ENCODE results near the gene FARS2.

FARS2 gene

DNA sequence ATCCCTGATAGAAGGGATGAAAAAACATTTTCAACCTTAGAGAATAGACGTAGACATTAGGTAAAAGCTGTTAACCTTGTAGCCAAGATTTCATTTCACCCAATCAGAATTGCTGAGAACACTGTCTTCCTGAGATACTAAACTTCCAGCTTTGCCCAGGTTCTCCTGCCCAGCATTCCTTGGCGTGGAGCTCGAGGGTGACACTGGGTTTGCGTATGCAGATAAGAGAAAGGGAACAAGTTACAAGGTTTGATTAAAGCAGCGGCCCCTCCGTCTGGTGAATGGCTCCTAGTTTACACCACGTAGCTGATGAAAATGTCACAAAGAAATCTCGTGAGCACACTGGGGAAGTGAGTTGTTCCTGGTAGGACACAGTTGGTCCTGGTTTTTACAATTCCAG lies 247.8 kb downstream of the FARS2 start:
- DNase-seq (ENCODE audit: low spot score), result no peak

DNA sequence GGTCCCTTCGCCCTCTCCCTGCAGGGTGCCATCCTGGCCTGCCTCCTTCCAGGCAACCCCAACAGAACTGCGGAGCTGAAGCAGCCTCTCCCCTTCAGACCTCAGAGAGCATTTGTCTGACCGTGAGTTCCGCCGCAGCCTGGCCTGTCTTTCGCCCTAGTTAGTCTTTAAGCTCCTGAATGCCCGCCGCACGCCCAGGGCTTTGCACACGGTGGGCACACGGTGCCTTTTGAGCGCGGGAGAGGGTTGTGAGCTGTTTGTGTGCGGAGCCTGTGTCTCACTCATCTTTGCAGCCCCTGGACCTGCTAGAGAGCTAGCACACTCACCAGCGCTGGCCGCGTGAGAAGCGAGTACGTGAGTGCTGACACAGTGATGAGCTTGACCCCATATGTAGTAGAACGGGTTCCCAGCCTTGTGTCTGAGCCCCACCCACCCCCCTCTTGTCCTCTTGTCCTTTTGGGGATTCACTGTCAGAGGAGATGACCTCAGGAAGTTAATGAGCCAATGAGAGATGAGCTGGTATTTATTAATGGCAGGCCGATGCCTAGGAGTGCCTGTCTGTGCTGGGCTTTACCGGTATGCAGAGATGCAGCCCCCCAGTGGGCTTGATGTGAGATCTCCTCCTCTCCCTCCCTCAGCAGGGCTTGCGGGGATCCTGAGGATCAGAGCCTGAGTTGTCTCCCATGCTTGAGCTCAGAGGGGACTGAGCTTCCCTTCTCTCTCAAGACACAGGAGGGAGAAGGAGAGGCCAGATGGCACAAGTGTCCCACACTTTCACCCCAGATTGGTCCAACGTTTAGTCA lies 249.2 kb downstream of the FARS2 start:
- DNase-seq (ENCODE audit: low spot score), result no peak

- no peak for DNase-seq (ENCODE audit: low spot score)
Measured at GRCh38 chr6:5511954-5512353, 250.6 kb downstream of the FARS2 start.

DNA sequence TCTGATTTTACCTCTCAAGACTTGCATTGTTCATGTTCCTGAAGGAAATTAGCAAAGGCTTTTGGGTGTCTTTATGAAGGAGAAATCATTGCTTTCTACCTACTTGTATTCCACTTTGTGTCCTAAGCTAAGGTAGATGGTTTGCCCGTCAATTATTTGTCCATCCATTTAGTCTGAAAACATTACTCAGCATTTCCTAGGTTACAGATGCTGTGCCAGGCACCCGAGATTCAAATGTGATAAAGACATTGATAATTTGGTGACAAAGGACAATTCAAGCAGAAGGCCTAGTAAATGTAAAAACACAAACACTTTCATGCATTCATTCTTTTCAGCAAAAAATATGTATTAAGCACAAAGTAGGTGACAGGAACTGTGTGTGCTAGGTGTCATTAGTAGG lies 251.1 kb downstream of the FARS2 start:
- no peak for DNase-seq (ENCODE audit: low spot score)

DNA sequence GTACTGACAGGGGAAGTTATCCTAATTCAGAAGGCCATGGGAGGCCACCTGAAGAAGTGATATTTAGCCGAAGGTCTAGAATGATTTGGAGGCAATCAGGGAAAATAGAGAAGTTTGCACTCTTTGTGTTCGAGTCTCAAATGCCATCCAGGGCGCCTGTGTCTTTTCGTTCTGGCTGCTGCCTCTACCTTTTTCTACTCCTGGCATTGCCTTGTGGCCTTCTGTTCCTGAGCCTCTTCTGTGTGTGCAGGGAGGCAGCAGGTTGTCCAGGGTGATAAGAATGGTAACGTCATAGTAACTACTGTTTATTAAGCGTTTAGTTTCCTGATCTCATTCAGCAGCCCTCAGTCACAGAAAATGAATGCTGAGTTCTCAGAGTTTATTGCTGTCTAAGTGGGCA lies 252.1 kb downstream of the FARS2 start:
- no peak for DNase-seq (ENCODE audit: low spot score)

GRCh38 chr6:5514353-5514752 lies 253.0 kb downstream of the FARS2 start:
- no peak for DNase-seq (ENCODE audit: low spot score)

- no peak for DNase-seq (ENCODE audit: low spot score)
Measured at GRCh38 chr6:5515200-5515599, 253.9 kb downstream of the FARS2 start.

- no peak for DNase-seq (ENCODE audit: low spot score)
Measured at GRCh38 chr6:5516036-5516435, 254.7 kb downstream of the FARS2 start.

DNA sequence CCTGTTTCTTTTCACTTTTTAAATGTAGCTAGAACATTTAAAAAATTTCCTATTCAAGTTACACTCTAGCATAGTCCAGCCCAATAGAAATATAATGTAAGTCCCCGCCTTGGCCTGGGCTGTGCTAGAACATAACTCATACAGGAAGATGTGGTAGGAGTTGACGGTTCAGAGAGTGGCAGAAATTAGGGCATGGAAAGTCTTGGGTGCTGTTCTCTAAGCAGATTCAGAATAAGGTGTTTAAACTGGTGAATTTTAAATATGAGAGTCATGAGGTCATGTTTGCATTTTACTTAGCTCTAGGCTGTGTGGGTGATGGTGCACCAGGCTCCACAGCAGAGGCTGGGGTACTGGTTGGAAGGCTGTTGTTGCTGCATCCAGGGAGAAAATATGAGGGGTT lies 256.5 kb downstream of the FARS2 start:
- no peak for DNase-seq (ENCODE audit: low spot score)

DNA sequence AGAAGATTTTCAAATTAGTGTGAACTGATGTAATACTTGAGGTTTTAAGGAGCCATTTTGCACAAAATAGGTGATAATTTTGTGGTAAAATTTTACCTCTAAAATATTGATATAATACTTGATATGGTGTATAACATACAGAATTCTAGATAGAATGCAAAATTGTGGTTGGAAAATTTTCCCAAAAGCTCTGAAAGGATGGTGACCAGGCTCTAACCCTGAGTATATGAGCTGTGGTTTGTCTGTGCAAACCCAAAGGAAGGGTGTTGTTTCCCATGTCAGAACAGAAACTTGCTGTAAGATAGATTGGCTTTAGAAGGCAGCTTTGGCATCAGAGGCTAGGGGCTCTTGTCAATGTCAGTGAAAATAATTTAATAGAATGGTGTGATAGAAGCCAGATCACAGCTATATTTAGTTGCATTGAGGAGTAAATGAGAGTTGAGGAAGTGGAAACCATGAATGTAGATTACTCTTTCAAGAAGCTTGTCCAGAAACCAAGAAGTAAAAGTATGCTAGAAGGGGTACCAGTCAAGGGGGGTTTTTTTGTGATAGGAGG lies 257.7 kb downstream of the FARS2 start:
- DNase-seq (ENCODE audit: low spot score), result no peak

DNA sequence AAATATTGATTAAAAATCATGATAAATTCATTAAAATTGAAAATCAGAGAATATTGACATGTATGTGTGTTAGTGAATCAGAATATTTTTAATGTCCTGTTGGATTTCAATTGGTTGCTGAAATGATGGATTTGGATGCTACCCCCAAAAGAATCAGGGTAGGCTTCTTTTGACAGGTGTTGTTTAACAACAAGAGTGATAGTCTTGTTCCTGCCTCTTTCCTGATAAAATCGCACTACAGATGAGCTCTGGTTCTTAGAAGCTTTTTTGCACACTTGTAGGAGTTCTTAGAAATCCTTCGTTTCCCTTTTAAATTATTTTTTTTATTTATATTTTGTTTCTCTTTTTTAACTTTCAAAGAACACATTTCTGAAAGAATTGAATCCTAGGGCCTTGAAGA lies 259.5 kb downstream of the FARS2 start:
- DNase-seq (ENCODE audit: low spot score), result no peak

GRCh38 chr6:5521322-5521721 lies 260.0 kb downstream of the FARS2 start:
- DNase-seq (ENCODE audit: low spot score), result no peak

DNA sequence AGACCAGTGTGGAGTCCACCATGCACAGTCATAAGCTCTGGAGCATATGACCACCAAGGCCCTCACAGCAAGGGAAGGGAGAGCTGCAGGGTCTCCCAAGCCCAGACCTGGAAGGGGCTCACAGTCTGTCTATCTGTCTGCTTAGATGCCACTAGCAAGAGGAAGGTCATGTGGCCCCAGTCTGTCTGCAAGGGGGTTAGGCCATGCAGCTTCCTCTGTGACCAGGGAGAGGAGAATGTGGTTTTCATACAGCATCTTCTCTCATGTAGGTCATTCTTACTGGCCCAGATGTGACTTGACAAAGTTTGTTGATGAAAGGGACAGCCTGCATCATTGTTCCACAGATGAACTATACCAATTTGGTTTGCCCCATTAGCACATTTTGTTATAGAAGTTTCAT lies 260.8 kb downstream of the FARS2 start:
- no peak for DNase-seq (ENCODE audit: low spot score)

DNA sequence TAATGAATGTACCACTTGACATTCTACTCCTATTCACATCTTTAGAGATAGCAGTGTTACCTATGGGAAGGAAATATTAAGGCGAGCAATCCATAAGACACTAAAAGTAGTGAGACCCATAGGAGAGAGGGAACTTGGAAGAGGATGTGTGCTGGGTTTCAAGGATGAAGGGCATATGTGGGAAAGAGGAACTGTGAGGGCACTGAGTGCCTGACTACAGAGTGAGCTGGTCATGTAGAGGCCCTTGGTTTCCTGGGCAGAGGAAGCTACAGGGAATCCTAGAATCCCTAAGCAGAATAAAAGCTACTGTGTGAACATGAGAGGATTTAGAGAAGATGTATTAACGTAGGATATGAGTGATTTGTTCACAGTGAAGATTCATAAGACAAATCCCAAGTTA lies 262.8 kb downstream of the FARS2 start:
- DNase-seq (ENCODE audit: low spot score), result no peak

DNA sequence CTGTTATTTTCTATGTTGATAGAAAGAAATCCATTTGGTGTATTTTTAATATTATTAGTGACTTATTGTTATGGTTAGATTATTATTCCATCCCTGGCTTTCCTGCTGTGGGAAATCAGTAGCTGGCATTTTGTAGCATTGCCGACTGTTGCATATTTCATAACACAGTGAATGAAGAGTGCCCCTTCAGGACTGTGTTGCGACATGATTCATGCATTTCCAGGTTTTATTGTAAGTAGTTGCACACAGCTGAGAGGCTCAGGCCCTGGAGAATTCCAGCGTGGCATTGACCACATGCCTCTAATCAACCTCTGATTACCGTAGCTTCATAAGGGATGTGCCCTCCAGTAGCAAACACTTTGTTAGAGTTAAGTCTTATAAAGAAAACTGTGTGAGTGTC lies 263.9 kb downstream of the FARS2 start:
- no peak for DNase-seq (ENCODE audit: low spot score)

GRCh38 chr6:5529015-5529414 lies 267.7 kb downstream of the FARS2 start:
- DNase-seq (ENCODE audit: low spot score), result no peak

DNA sequence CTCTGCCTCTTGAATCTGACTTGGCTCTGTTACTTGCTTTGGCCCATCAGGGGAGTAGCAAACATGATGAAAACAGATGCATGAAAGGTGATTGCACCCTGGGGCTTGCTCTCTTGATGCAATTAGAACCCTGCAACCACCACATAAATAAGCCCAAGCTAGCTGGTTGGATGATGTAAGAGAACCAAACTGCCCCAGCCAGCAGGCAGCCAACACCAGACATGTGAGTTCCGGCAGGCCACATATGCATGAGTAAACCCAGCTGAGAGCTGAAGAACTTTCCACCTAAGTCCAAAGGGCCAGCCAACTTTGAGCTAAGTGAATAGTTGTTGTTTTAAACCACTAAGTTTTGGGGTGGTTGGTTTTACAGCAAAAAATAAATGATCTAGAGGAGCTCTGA lies 268.4 kb downstream of the FARS2 start:
- no peak for DNase-seq (ENCODE audit: low spot score)

GRCh38 chr6:5531161-5531560 lies 269.8 kb downstream of the FARS2 start:
- DNase-seq (ENCODE audit: low spot score), result no peak

DNA sequence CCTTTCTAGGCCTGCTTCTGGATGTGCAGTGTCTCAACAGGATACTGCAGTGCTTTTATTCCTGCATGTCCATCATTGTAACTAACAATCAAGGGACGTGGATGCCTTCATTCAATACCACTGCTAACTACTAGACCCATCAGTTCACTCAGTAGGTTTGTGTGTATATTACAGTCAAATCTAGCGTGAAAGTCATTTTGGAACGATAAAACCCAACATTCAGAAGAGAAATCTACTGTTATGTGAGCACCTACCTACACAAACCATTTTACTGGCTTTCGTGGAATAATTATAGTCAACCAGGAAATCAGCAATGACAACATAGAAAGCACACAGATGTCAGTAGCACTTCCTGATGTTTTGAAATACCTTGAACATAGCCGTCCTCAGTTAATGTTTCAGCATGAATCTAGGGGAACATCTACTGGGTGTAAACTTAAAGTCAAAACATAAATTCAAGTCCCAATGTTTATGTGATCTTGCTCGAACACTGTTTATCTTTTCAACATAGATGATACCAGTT lies 270.6 kb downstream of the FARS2 start:
- DNase-seq (ENCODE audit: low spot score), result no peak

DNA sequence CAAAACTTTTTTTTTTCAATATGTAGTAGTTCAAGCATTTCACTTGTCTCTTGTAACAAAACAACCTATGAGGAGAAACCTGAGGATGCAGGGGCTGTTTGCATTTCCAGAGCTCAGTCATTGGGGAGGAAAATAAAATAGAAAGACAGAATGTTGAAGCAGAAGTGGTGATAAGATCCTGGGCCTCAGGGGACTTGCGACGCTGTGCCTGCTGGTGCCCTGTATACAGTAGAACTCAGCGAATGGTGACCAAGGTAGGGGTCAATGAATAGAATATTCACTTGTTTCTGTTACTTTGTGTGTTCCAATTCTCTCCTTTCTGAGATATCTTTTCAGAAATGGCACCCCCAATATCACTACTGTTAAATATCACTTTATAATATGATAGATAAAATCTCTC lies 271.6 kb downstream of the FARS2 start:
- no peak for DNase-seq (ENCODE audit: low spot score)

DNA sequence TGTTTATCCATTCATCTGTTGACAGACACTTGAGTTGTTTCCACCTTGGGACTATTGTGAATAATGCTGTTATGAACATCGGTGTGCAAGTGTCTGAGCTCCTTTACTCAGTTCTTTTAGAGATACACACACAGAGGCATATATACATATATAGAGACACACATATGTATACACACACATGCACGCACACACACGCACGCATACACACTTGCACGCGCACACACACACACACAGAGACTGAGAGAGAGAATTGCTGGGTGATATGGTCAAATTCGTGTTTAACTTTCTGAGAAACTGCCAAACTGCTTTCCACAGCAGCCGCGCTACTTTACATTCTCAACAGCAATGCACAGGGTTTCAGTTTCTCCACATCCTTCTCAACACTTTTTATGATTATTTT lies 273.3 kb downstream of the FARS2 start:
- no peak for DNase-seq (ENCODE audit: low spot score)

- DNase-seq (ENCODE audit: low spot score), result no peak
Measured at GRCh38 chr6:5536644-5537043, 275.3 kb downstream of the FARS2 start.

DNA sequence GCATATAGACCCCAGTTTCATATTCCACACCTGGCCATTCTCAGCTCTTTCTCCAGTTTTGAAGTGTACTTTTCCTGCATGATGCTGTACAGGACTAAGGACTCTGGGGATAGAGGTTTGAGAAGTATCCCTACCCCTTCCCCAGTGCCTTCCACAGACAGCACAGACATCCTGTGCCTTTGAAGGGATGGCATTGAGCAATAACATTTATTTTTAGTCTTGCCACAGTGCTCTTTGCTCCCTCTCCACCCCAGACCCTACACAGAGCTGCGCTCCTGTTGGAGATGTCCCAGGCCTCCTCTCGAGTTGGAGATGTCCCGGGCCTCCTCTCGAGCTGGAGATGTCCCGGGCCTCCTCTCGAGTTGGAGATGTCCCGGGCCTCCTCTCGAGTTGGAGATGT lies 275.8 kb downstream of the FARS2 start:
- no peak for DNase-seq (ENCODE audit: low spot score)

GRCh38 chr6:5537967-5538366 lies 276.7 kb downstream of the FARS2 start:
- no peak for DNase-seq (ENCODE audit: low spot score)

Measured in hematopoietic multipotent progenitor cell treated with erythropoietin and hydrocortisone succinate and interleukin-3 and kit ligand, for 17 days (in vitro differentiated cells).